Hippocampal formation (tissue), 2 donors: ENCODE results near the gene LPAR2.
"Not testable (repeated sequence)": the region's sequence is repeated elsewhere in the genome, so short reads cannot be mapped to it uniquely, and the experiment has no call there.

ENCODE experiments used
- DNase-seq, 2 donors: peaks; one replicate each; lab custom pipeline; 2025; lab: John Stamatoyannopoulos, UW

The LPAR2 gene

DNA sequence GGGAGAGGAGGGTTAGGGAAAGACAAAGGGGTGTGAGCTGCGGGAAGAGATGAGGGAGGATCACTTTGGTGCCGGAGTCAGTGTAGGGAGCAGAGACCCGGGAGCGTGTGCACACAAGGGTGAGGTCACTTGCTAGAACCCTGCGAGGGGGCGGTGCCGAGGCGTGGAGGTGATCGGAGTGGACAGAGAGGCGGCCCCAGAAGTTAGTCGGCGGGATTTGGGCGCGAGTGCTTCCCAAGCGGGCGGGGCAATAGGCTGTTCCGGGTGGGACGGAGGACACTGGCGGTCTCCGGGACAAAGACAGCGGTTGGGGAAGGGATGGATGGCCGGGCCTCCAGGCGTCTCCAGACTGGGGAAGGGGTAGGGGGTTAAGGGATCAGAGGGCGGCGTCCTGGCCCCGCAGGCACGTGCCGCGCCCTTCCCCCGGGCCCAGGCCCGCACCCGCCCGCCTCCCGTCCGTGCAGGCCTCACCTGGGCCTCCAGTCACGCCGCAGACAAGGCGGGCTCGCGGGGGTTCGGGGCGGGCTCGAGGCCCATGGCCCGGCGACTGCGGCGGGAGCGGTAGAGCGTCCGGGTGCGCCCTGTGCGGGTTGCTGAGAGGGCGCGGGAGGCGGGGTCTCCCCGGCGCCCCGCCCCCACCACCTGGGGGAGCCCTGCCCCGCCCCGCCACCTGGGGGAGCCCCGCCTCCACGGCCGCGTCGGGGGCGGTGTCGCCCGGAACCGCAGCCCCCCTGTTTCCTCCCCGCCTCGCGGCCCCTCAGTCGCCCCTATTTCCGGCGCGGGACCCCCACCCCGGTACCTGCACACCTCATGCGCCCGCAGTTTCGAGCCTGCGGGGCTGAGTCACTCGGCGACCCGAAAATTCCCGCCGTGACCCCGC lies at the start of gene LPAR2:
Gene LPAR2 (minus strand): TSS at position 600 of the 880 bp plus-strand sequence. CDS start 945 bp downstream, outside the sequence.
- DNase-seq = no peak

GRCh38 chr19:19677579-19677978 lies 49.6 kb upstream of the LPAR2 start:
- no peak for DNase-seq

GRCh38 chr19:19674315-19674714 lies 46.3 kb upstream of the LPAR2 start:
- no peak for DNase-seq

DNA sequence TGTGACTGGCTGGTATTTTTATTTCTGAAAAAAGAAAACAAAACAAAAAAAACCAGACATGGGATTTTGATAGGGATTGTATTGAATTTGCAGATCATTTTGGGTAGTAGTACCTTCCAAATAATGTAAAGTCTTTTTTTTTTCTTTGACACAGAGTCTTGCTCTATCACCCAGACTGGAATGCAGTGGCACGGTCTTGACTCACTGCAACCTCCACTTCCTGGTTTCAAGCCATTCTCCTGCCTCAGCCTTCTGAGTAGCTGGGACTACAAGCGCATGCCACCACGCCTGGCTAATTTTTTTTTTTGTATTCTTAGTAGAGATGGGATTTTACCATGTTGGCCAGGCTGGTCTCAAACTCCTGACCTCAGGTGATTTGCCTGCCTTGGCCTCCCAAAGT lies 44.8 kb upstream of the LPAR2 start:
- DNase-seq = no peak

DNA sequence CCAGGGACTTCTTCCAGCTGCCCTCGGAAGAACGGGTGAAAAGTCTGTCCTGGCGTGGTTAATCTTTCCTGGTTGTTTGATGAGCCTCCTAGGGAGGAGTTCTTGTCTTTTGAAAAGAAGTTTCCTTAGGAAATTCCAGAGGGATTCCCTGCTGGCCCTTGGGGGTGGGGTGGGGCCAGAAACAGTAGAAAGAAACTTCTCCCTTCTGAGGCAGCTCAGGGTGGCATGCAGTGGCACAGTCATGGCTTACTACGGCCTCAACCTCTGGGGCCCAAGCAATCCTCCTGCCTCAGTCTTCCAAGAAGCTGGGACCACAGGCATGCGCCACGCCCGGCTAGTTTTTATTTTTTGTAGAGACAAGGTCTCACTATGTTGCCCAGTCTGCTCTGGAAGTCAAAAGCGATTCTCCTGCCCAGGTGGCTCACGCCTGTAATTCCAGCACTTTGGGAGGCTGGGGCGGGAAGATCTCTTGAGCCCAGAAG lies 42.1 kb upstream of the LPAR2 start:
- no peak for DNase-seq

DNA sequence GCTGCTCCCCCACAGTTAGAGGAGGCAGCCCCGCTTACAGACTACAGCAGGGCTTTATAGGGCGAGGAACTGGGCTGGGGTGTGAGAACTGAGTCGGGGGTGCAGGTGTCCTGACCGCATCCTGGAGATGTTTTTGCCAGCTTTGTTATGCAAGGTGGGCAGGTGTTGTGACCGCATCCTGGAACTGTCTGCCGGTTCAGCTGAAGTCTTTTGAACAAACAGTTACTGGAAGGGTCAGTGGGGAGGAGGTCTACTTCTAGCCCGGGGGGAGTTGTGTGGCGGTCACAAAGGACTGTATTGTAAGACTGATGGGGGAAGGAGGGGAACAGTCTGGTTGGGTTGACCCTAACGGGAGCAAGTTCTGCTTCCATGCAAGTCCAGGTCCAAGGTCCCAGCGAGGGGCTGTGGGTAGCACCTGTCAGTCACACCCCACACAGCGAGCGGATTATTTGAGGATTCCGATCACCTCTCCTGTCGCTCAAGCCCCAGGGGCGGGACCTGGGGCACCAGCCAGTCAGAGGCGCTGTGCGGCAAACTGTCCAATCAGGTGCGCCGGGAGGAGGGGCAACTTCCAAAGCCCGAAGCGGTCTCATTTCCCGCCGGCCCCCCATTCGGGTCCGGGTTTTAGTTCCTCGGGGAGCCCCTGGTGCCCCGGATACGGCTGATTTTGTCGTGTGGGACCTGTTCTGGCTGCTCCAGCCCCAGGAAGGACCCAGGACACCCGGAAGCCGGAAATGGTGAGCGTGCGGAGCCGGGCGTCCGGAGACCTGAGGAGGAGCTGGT lies 40.4 kb upstream of the LPAR2 start, which contains the start of gene ZNF101:
Gene ZNF101 (plus strand): TSS at position 610 of the 783 bp plus-strand sequence. CDS start 125 bp downstream, at position 735.
- DNase-seq = peak; percentile 84 to 88

GRCh38 chr19:19665420-19665948 lies 37.5 kb upstream of the LPAR2 start:
- not testable (repeated sequence) for DNase-seq

- DNase-seq = peak; percentile 96 to 99
Measured at GRCh38 chr19:19663256-19664120, 35.5 kb upstream of the LPAR2 start, which contains the start of gene ATP13A1. Gene ATP13A1, minus strand, starts transcription at chr19:19663676. Its CDS starts 10 bp downstream, at chr19:19663666.

DNA sequence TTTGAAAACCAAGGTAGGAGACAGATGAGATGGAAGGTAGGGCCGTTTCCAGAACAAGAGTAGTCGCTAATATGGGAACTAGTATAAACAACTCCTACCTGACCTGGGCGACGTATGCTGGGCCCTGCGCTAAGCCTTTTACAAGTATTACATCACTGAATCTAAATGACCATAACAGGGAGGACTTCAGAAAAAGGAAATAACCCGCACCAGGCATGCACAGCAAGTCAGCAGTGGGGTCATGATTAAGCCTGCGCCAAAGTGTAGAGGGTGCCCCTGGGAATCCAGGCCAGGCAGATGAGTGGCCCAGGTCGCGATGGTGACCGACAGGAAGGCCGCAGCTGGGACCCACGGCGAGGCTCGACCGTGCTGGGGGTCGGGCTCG lies 34.8 kb upstream of the LPAR2 start:
- no peak for DNase-seq

DNA sequence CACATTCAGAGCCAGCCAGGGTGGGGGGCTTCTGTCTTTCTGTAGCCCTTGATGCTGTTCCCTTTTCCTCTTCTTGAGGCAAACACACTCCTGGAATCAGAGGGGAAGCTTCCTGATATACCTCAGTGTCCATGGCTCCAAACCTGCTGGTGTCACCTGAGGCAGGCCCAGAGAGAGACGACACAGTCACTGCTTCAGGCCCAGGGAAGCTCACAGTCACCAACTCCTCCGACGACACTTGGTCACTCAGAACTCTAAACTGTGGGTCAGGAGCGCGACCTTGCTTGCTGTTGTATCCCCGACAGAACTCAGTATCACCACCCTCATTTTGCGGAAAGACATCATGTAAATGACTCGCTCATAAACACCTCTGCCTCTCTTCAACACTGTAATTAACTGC lies 34.3 kb upstream of the LPAR2 start:
- no peak for DNase-seq

- DNase-seq = no peak
Measured at GRCh38 chr19:19661675-19662251, 33.7 kb upstream of the LPAR2 start.

GRCh38 chr19:19661141-19661674 lies 33.2 kb upstream of the LPAR2 start:
- no peak for DNase-seq

- no peak for DNase-seq
Measured at GRCh38 chr19:19659646-19660245, 31.7 kb upstream of the LPAR2 start.

- peak in 1 of 2 donors; percentile 30 for DNase-seq
Measured at GRCh38 chr19:19657397-19657783, 29.4 kb upstream of the LPAR2 start.

DNA sequence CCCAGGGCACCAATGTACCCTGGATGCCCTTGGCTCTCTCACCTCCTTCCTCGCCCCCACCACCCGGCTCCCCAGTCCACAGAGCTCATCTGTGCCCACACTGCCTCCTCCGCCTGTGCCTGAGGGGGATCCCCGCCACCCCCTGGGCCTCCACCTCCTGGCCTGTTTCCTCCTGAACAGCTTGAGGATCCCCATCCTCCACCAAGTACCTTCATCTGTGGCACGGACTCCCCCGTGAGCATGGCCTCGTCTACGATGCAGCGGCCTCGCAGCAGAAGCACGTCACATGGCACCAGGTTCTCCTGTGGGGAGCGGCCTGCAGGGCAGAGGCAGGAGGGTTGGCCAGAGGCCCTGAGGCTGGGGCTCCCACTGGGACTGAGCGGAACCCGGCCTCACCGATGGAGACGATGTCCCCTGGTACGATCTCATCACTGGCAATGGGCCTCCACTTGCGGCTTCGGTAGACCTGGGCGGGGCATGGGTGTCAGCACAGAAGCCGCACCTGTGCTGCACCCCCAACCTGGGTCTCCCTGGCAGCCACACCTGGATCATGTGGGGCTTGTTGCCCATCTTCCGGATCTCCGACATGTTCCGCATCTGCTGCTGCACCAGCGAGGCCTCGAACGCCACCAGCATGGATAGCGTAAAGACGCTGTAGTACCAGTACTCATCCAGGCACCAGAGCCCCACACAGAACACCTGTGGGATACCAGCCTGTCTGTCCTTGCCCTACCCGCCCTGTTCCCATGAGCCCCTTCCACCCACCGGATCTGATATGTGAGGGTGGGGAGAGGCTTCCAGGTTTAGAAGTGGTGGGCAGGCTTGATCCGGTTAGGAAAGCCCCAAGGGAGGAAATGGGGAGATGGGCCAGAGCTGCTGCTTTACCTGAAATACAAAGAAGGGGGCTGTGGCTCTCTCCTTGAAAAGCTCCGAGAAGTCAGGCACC lies 28.7 kb upstream of the LPAR2 start:
- DNase-seq = no peak

DNA sequence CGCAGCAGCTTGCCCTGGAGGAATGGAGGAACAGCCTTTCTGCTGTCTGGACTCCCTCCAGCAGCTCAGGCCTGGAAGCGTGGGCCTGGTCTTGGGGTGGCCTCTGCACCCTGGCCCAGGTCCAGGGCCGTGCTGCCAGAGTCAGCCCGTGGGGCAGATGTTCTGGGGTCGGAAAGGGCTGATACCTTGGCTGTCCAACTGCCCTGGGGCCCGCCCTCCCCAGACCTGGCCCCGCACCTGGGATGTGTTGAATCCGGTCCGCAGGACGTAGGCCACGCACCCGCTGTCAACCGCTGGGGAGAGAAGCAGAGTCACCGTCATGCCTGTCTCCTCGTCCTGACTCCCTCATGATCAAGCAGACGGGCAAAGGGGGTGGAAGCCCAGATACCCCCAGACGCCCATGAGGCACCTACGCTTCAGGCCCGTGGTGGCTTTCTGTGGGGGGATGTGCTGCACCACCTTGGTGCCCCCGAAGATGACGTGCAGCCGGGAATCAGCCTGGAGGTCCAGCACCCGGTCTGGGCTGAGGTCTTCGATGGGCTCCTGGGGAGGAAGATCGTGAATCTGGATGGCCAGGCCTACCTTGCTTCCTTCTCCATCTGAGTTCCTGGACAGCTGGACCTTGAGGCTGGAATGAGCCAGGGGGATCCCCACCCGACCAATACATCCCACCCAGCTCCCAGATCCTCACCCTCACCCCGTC lies 27.8 kb upstream of the LPAR2 start:
- no peak for DNase-seq

DNA sequence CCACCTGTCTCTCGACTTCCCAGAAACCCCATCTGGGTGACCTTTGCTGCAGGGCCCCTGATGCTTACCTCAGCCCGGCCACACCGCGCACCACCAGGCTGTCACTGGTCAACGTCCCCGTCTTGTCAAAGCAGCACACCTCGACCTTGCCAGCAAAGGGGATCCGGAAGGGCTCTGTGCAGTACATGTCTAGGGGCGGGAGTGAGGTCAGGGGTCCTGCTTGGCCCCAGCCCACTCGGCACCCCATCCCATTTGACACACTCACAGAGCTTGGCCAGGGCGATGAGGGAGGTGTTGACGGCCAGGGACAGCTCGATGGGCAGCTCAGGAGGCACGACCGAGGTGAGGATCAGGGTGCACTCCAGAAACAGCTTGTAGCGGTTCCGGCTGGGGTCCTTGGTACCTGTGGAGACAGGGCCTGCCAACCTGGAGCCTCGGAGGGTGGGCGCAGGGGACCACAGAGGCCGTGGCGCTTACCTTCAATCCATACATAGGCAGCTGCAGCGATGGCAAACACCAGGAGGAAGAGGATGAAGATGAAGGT lies 27.1 kb upstream of the LPAR2 start:
- DNase-seq = no peak

DNA sequence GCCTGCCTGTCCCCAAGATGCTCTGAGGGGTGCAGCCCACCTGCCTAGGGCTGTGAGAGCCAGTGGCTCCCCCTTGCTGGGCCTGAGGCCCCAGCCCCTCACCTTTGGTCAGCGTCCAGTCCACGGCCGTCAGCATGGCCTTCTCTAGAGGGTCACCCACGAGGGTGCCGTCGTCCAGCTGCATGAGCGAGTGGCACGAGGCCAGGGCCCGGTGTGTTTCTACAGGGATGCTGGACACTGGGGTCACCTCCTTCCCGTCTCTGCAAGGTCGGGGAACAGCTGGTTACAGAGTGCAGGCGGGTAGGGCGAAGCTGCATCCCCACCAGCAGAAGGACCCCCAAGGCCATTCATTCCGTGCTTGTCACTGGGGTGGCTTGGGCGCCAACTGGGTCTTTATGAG lies 26.4 kb upstream of the LPAR2 start:
- DNase-seq = no peak
